8988T (cell line): ENCODE measurements around the gene MAP2K3.

Experiments
- DNase-seq: peaks from one replicate; pipeline ENCODE4 v3.0.0; 2011

MAP2K3 gene

DNA sequence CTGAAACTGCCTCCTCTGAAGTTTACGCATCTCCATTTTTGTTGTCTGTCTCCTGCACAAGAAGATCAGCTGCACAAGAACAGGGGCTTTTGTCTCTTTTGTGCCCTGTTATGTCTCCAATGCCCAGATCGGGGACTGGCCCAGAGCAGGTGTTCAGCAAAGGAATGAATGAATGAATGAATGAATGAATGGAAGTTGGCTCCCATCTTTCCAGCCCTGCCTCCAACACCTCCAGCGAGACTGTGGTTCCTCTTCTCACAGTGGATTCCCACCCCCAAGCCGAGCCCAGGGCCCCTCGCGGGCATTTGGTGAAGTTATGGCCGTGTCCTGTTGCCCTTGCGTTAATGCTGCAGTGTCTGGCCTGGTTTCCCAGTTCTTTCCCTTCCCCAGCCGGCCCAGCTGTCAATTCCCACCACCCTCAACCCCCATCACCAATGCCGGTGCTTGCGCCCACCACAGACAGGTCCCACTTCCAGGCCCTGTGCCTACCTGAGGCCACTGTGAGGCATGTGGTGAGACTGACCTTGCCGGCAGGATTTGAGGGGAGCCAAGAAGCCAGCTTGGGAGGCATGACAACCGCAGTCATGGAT lies 70.4 kb downstream of the MAP2K3 start:
- no peak for DNase-seq

DNA sequence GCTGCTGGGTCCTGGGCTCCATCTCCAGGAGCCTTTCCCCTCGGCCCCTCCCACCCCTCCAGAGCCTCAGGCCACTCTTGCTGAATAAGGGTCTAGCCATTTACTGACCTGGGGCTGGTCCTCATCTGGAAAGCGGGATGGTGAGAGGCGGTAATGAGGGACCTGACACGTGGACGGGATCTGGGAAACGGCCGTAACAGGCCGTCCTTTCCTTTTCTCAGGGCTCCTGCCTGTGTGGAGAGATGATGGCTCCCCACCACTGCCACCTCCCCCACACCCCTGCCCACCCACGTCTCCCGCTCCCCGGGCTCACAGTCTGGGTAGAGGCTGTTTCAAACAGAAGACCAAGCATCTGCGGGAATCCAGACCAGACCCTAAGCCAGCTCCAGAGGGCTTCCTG lies 71.1 kb downstream of the MAP2K3 start:
- no peak for DNase-seq

DNA sequence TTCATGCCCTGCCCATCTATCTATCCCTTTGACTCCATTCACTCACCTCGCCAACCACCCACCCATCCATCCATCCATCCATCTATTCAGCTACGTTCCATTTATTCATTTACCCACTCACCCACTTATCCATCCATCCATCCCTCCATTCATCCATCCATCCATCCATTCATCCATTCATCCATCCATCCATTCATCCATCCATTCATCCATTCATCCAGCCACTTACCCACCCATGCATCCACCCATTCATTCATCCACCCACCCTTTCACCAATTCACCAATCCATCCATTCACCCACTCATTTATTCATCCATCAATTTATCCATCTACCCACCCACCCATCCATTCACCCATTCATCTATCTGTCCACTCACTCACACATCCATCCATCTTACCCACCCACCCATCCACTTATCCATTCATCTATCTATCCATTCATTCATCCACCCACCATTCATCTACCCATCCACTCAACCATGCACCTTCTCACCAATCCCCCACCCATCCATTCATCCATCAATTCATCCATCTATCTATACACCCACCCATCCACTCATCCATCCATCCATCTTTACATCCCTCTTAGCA lies 72.1 kb downstream of the MAP2K3 start:
- no peak for DNase-seq

DNA sequence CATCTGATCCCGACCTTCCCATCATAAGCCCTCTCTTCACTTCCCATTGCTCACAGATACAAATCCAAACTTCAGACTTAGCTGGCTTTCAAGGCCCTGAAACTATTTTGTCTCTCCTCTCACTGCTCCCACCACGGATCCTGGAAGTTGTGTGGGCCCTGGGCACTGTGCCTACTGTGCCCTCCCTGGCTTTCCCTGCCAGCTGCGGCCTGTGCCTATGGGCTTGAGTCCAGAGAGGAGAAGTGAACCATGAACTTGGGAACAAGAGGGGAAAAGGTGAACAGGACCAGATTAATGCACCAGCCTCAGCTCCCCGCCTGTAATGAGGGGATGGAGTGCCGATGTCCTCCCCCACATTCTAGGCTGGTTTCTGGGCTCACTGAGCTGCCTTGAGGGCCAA lies 72.8 kb downstream of the MAP2K3 start:
- DNase-seq, result no peak

DNA sequence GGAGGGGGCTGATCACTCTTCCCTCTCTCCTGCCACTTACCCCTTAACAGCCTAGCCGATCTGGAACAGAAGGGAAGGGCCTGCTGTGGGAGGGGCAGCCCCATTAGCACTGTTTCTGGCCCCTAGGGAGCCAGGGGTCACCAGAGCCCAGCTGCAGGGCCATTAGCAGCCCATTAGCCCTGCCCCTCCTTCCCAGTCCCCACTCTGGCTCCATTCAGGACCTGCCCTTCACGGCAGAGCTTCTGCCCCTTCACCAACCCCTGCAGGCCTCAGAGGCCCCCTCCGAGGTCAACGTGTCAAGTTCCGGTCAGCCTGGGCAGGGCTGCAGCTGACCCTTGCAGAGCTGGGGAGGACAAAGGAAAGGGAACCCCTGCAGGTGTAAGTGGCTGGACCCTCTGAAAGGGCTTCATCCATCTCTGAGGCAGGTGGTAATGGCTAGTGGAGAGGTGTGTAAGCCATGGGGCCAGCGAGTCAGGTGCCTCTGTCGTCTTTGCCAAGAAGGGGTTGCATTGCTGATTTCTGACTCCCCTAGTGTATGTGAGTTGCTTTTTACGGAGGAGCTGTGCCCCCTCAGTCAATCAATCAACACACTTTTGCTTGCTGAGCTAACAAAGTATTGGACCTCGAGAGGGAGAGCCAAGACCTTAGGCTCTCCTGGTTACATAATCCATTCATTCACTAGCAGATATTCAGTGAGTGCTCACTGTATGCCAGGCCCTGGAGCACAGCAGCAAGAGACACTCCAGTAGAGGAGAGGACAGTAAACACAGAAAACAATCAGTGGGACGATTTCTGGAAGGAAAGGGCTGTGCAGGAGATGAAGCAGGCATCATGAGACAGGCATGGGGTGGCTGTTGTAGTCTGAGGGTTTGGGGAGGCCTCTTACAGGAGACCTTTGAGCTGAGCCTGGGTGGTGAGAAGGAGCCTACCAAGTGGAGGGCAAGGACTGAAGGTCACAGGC lies 73.5 kb downstream of the MAP2K3 start:
- no peak for DNase-seq

DNA sequence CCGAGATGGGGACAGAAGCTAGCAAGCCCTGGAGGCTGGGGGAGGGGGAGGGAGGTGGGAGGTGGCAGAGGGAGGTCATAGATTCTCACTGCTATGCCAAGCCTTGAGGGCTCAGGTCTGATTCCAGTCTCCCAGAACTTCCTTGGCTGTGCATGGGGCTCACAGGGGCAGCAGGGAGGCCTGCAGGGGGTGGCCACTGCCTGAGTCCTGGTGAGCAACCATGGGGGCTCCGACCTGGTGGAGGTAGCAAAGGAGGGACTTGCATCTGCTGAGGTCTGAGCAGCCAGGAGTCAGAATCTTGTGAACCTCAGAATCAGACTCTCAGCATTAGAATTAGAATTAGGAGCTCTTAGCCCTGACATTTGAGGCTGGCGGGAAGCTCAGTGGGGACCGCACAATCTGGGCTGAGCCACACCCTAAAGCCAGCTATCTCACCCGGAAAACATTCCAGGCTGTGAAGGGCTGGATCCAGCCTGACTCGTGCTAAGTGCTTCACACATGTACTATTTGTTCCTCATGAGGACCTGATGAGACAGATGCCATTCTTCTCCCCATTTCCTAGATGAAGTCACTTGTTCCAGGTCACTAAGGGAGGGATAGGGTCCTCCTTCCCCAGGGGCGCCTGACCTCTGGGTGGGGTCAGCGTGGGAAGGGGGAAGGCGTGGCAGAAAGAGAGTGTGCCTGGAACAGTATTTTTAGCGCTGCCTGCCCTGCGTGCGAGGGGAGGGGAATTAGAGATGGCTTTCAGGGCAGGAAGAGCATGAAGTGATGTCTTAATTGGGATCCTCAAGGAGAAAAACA lies 74.4 kb downstream of the MAP2K3 start:
- no peak for DNase-seq

DNA sequence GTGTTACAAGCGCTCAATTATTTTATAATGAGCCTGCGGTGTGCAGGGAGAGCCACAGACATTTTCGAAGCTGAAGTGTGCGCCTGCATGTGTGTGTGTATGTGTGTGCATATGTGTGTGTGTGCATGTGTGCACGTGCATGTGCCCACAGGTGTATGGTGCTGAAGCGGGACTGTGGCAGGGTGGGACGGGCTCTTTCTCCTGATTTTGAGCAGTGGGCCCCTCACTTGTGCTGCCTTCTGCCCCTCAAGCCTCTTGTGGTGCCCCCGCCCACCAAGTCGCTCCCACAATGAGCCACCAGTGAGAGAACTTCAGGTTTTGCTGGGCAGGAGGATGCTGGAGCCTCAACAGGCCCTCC lies 75.0 kb downstream of the MAP2K3 start:
- no peak for DNase-seq

DNA sequence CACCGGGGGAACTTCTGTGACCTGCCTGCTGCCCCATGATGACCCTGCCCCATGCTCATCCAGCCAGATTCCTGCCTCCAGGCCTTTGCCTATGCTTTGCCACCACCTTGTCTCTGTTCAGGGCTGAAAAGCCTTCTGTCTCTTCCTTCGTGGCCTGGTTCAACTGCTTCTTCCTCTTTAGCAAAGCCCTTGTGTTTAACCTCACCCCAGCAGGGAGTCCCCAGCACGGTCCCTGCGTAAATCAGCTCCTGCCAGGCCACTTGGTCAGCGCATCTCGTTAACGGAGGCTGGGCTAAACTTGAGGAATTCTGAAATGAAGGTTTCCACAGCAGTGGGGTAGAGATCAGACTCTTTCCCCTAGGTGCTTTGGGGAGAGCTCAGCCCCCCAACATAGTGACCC lies 75.5 kb downstream of the MAP2K3 start:
- no peak for DNase-seq

DNA sequence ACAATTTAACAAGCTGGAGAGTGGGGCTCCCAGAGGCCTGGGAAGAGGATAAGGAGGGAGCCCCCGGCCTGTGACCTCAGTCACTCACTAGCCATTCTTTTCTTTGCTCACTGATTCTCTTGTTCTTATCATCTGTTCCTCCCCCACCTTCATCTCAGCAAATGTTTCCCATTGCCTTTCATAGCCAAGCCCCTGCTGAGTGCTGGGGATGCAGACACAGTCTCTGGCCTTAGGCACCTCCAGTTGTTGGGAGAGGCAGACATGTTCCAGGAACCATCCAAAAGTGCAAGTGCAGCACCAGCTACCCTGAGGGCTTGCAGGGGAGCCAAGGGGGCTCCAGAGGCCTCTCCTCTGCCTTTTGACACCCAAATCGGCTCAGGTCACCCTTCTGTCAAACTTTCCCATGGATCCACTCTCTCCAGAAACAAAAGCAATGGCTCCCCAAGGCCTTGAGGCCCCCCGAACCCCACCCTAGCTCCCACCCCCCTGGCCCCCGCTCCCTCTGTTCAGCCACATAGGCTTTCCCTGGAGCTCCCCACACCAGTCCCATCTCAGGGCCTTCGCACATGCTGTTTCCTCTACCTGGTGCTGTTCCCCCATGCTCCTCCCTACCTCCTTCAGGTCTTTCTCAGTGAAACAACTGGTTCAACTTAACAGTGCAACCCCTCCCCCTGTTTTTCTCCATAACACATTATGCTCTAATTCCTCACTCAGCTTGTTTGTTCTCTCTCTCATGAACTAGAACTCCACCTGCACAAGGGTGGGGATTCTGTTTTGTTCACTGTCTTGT lies 76.7 kb downstream of the MAP2K3 start:
- DNase-seq, result no peak

DNA sequence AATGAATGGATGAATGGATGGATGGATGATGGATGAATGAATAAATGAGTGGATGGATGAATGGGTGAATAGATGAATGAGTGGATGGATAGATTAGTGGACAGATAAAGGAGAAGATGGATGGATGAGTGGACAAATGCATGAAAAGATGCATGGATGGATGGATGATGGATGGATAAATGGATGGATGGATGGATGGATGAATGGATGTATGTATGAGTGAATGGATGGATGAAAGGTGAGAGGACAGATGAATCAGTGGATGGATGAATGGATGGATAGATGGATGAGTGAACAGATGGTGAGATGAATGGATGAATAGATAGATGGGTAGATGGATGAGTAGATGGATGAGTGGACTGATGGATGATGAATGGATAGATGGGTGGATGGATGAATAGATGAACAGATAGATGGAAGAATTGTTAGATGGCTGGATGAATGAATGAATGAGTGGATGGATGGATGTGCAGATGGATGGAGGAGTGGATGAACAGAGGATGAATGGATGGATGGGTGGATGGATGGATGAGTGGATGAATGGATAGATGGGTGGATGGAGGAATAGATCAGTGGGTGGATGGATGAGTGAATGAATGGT lies 77.9 kb downstream of the MAP2K3 start:
- DNase-seq, result no peak

DNA sequence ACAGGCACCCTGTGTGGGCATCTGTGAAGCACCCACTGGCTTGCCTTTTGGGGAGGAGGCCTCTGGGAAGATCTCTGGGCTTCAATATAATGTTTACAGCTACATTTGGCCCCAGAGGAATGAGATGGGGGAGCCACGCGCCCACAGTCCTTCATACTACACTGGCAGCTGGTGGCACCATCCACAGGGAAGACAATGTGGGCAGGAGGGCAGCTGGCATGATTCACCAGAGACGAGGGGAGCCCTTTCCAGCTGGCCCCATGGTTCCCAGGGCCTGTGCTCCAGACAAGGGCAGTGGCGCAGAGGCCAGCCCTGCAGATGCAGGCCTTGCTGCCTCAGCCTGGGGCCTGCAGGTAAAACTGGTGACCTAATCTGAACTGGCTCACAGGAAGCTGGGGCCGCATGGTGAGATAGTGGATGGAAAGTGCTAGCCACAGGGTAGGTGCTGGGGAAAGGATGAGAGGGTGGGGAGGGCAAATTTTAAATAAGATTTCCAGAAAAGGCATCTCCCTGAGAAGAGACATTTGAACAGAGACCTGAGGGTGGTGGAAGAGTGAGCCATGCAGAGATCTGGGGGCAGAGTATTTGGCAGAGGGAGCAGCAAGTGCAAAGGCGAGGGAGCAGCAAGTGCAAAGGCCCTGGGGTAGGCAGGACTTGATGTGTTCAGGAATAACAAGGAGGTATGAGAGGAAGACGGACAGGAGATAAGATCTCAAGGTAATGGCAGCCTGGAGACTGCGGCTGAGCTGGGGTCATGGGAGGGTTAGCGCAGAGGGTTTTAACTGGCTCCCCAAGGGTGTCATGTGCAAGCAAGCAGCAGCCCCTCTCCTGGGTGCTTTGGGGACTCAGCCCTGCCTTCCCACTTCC lies 79.5 kb downstream of the MAP2K3 start:
- DNase-seq, result no peak
